RWPE2 (cell line): ENCODE measurements around the gene THOC7.

Experiments used
- ATAC-seq: fragments of 200-7000 bp; cut with Tn5 transposase; 3 replicates; pipeline ENCODE4 v1.9.1; 2021; ENCODE audit warnings: low read depth
- DNase-seq: peaks from one replicate; pipeline ENCODE4 v3.0.0-alpha.2; 2020; ENCODE audit warnings: low spot score
- H3K27ac ChIP-seq: fragments of 450-650 bp; 2 replicates; pipeline ENCODE4 v1.5.1; 2017; ENCODE audit warnings: mild to moderate bottlenecking; ENCODE audit not compliant: poor library complexity, severe bottlenecking
- H3K27me3 ChIP-seq: fragments of 250-450 bp; sonication (Bioruptor Pico); 2 replicates; pipeline ENCODE4 v1.5.1; 2021; ENCODE audit warnings: mild to moderate bottlenecking, moderate library complexity; ENCODE audit not compliant: insufficient read depth, poor library complexity, severe bottlenecking
- H3K36me3 ChIP-seq: fragments of 250-450 bp; sonication (Bioruptor Pico); 2 replicates; pipeline ENCODE4 v1.5.1; 2020; ENCODE audit warnings: low read depth, mild to moderate bottlenecking, moderate library complexity
- H3K4me1 ChIP-seq: fragments of 250-450 bp; sonication (Bioruptor Pico); 2 replicates; pipeline ENCODE4 v1.5.1; 2021; ENCODE audit warnings: mild to moderate bottlenecking, moderate library complexity; ENCODE audit not compliant: insufficient read depth, poor library complexity, severe bottlenecking
- H3K4me3 ChIP-seq: fragments of 250-450 bp; sonication (Bioruptor Pico); 2 replicates; pipeline ENCODE4 v1.5.1; 2021; ENCODE audit warnings: mild to moderate bottlenecking, moderate library complexity; ENCODE audit not compliant: severe bottlenecking
- H3K9me3 ChIP-seq: fragments of 250-450 bp; sonication (Bioruptor Pico); 2 replicates; pipeline ENCODE4 v1.5.1; 2021; ENCODE audit warnings: mild to moderate bottlenecking, moderate library complexity; ENCODE audit not compliant: severe bottlenecking
- CTCF ChIP-seq: fragments of 450-650 bp; IDR thresholded peaks from one replicate; pipeline ENCODE4 v1.5.1; 2017; ENCODE audit warnings: mild to moderate bottlenecking, moderate library complexity; ENCODE audit not compliant: poor library complexity, severe bottlenecking

Gene THOC7

GRCh38 chr3:63905731-63906620, 42.4 kb upstream of the THOC7 start:
- ATAC-seq = no peak
- Histone ChIP-seq H3K9me3 (no peaks in the 10 kb centered on the region), H3K4me1 (peaks cover 7% of the 10 kb centered on the region), H3K36me3 (peaks cover 16% of the 10 kb centered on the region), H3K4me3 (no peak overlapping the region), H3K27me3 (no peaks in the 10 kb centered on the region), H3K27ac (no peak overlapping the region)
- no peak for DNase-seq
- TF ChIP-seq CTCF = no peak

GRCh38 chr3:63900459-63900858, 36.9 kb upstream of the THOC7 start:
- DNase-seq (no peak), ATAC-seq (no peak)
- H3K27ac ChIP-seq = no peak overlapping the region
- H3K4me3 ChIP-seq = no peak overlapping the region
- peaks cover 45% of the 10 kb centered on the region for H3K36me3 ChIP-seq
- H3K9me3 ChIP-seq = no peaks in the 10 kb centered on the region
- TF ChIP-seq CTCF = no peak
- no peaks in the 10 kb centered on the region for H3K27me3 ChIP-seq
- H3K4me1 ChIP-seq = no peaks in the 10 kb centered on the region

- H3K4me3 ChIP-seq = no peak overlapping the region
Observed at GRCh38 chr3:63900010-63900409, 36.4 kb upstream of the THOC7 start.

GRCh38 chr3:63896332-63897030, 32.9 kb upstream of the THOC7 start:
- H3K36me3 ChIP-seq = peaks cover 35% of the 10 kb centered on the region
- no peaks in the 10 kb centered on the region for H3K9me3 ChIP-seq
- ATAC-seq (no peak), DNase-seq (no peak)
- H3K27ac ChIP-seq = no peak overlapping the region
- no peaks in the 10 kb centered on the region for H3K27me3 ChIP-seq
- H3K4me3 ChIP-seq = no peak overlapping the region
- no peaks in the 10 kb centered on the region for H3K4me1 ChIP-seq
- TF ChIP-seq CTCF = no peak

More at GRCh38 chr3:63900010-63900409, 36.4 kb upstream of the THOC7 start:
- Histone ChIP-seq H3K4me1 (no peaks in the 10 kb centered on the region), H3K27me3 (no peaks in the 10 kb centered on the region), H3K36me3 (peaks cover 45% of the 10 kb centered on the region), H3K27ac (no peak overlapping the region), H3K9me3 (no peaks in the 10 kb centered on the region)
- TF ChIP-seq CTCF = no peak
- DNase-seq (no peak), ATAC-seq (no peak)
